Activated CD8-positive, alpha-beta T cell treated with anti-CD3 and anti-CD28 coated beads, Interleukin-2, amount 10 ng/mL, durations not matched to agents 7 days and 5 days (primary cell): ENCODE measurements around the gene MKNK1. TPM values are rescaled to one million over a fixed set of nuclear protein-coding genes. Genes with fewer than 3 reads are reported as not detected.
"Not testable (repeated sequence)": the region's sequence is repeated elsewhere in the genome, so short reads cannot be mapped to it uniquely, and the experiment has no call there.

Experiments used
- ATAC-seq: fragments of 150-1000 bp; cut with Tn5 transposase; one replicate; pipeline ENCODE4 v1.10.0; 2021; ENCODE audit warnings: moderate library complexity
- CTCF ChIA-PET: fragments of 350-600 bp; sonication (Branson Sonifier 250); formaldehyde crosslinking; loops from one replicate; lab custom pipeline; 2021; ENCODE audit warnings: antibody characterized with exemption; lab: Charles Lee
- POLR2A ChIA-PET: fragments of 350-600 bp; sonication (Branson Sonifier 250); formaldehyde crosslinking; loops from one replicate; lab custom pipeline; 2021; ENCODE audit warnings: antibody characterized with exemption; lab: Charles Lee
- DNase-seq: peaks from one replicate; pipeline ENCODE4 v3.0.0-alpha.2; 2020
- H3K27ac Mint-ChIP-seq: one replicate; pipeline ENCODE4 v1.8.0; 2021; ENCODE audit warnings: mild to moderate bottlenecking, mixed read lengths
- H3K27me3 Mint-ChIP-seq: one replicate; pipeline ENCODE4 v1.8.0; 2021; ENCODE audit warnings: low read depth, mixed read lengths
- H3K36me3 Mint-ChIP-seq: one replicate; pipeline ENCODE4 v1.8.0; 2021; ENCODE audit warnings: low read depth, mixed read lengths
- H3K4me1 Mint-ChIP-seq: one replicate; pipeline ENCODE4 v1.8.0; 2021; ENCODE audit warnings: low read depth, mixed read lengths
- H3K4me3 Mint-ChIP-seq: one replicate; pipeline ENCODE4 v1.8.0; 2021; ENCODE audit warnings: mild to moderate bottlenecking, mixed read lengths
- H3K9me3 Mint-ChIP-seq: one replicate; pipeline ENCODE4 v1.8.0; 2022; ENCODE audit warnings: mixed read lengths; ENCODE audit not compliant: insufficient read depth
- total RNA-seq, 2 experiments: library from RNA; stranded (reverse); gene quantifications; one replicate each; pipeline ENCODE4 v1.2.3, GENCODE V29; 2021

The MKNK1 gene
- 10 to 100 TPM; 68.9 to 72.3 TPM for total RNA-seq

DNA sequence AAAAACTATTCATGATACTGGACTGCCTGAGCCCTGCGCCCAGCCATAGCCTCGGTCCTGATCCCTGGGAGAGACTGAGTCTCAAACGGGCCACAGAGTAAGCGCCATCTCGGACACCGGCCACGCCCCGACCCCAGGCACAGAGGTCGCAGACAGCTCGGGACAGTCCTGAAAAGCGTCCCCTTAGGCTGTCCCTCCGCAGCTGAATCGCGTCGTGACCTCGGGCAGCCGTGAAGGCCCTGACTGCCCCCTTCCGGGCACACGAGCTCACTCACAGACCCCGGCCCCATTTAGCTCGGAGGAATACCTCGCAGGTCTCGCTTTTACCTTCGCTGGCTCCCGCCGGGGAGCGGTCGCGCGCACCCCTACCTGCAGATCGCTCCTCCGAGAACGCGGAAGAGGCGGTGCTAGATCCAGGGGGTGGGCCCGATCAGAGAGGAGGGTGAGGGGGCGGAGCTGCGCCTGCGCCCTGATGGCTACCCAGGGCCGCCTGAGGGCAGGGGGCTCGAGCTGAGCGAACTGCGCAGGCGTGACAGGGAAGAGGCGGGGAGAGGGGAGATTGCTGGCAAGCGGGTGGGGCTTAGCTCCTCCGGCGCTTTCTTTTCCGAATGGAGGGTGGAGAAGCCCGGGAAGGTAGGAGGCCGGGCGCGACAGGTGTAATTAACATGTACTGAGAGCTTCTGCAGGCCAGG, at the start of gene MKNK1:
MKNK1 (minus strand) TSS at position 411 of the 692 bp plus-strand sequence. CDS start 20,941 bp downstream, outside the sequence.
- H3K4me3 Mint-ChIP-seq, result peak within 1 kb of the TSS; percentile 92
- ChIA-PET CTCF (interaction anchor here (0.6 to 5.3 kb wide), 13 partner anchors 10 to 780 kb away, joined by 3 to 40 read pairs (median 9); partner anchors contain the start of gene MOB3C), POLR2A (interaction anchor here (0.5 to 7.1 kb wide), 14 partner anchors 10 to 735 kb away, joined by 3 to 79 read pairs (median 4); partner anchors contain the start of genes EFCAB14 and MOB3C)
- H3K27ac Mint-ChIP-seq, result peak within 1 kb of the TSS; percentile 83
- H3K9me3 Mint-ChIP-seq, result no peaks in the 10 kb centered on the region
- H3K36me3 Mint-ChIP-seq, result peaks cover 45% of the 10 kb centered on the region
- peaks cover 74% of the 10 kb centered on the region for H3K4me1 Mint-ChIP-seq
- DNase-seq, result peak; percentile 98
- no peaks in the 10 kb centered on the region for H3K27me3 Mint-ChIP-seq
- peak; percentile 94 for ATAC-seq

DNA sequence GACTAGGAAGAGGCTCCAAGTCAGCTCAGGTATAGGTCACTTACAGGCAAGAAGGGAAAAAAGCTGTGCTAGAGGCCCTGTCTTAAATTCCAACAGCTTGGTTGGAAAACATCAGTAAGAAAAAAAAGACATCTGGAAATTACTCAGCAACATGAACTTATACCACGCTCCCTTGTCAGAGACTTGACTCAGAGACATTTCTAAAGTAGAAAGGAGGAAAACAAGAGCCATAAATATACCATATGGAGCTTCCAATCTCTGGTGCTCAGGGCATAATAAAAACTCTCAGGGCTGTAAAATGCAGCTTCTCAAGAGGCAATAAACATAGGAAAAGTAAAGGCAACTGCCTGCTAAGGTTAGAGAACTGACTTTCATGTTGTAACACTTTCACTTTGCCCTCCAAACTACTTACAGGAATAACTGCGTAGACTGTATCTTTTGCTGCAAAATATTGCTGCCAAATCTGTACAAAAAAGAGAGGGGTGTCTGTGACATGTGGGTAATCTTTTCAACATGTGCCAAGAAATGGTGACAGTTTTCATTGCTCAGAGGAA, 49.4 kb upstream of the MKNK1 start:
- POLR2A ChIA-PET, result interaction anchor here (1.4 kb wide), 1 partner anchor 30 kb away, joined by 3 read pairs; no protein-coding TSS in a partner anchor
- Mint-ChIP-seq H3K27ac (no peak overlapping the region), H3K36me3 (peaks cover 59% of the 10 kb centered on the region), H3K27me3 (no peaks in the 10 kb centered on the region), H3K9me3 (peaks cover 6% of the 10 kb centered on the region), H3K4me3 (no peak overlapping the region), H3K4me1 (peaks cover 4% of the 10 kb centered on the region)
- CTCF ChIA-PET, result interaction anchor here (1.2 kb wide), 1 partner anchor 17 kb away, joined by 3 read pairs; no protein-coding TSS in a partner anchor
- ATAC-seq, result no peak
- DNase-seq, result no peak

DNA sequence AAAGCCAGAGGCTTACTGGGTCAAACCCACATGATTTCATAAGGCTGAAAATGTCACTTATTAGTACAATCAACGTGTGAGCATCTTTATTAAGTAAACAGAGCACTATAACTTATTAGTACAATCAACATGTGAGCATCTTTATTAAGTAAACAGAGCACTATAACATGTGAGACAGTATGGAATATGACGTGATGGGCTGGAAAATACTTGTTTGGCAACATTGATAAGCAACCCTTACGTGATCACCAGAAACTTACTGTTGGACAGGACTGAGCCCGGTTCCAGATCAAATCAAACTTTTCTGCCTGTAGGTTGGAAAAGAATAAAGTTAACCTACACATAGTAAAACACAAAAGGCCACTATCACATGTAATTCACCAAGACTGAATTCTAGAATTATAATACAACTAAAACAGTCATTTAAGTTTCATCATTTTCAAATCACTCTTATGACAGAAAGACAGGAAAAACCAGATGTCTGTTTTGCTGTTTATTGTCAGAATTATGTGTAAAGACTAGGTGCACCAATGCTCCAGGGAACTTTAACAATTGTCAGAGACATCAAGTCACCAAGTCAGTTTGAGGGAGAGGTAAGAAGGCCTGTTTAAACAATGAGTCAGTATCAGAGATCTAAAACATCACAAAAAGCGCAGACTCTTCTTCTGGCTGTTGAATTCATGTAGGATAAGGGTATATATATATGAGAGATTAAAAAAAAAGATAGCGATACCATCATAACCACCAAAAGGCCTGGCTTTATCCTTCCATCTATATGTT, 48.4 kb upstream of the MKNK1 start:
- ChIA-PET CTCF (no interaction called here), POLR2A (interaction anchor here (1.4 kb wide), 1 partner anchor 29 kb away, joined by 3 read pairs; no protein-coding TSS in a partner anchor)
- ATAC-seq, result no peak

DNA sequence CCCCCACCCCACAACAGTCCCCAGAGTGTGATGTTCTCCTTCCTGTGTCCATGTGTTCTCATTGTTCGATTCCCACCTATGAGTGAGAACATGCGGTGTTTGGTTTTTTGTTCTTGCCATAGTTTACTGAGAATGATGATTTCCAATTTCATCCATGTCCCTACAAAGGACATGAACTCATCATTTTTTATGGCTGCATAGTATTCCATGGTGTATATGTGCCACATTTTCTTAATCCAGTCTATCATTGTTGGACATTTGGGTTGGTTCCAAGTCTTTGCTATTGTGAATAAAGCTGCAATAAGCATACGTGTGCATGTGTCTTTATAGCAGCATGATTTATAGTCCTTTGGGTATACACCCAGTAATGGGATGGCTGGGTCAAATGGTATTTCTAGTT, 47.1 kb upstream of the MKNK1 start:
- H3K27me3 Mint-ChIP-seq, ATAC-seq, H3K27ac Mint-ChIP-seq, H3K9me3 Mint-ChIP-seq, H3K4me1 Mint-ChIP-seq, CTCF ChIA-PET, DNase-seq, POLR2A ChIA-PET, H3K4me3 Mint-ChIP-seq: not testable (repeated sequence)
- peaks cover 66% of the 10 kb centered on the region for H3K36me3 Mint-ChIP-seq

More for the DNA sequence above, 48.4 kb upstream of the MKNK1 start:
- no peak for DNase-seq
- H3K36me3 Mint-ChIP-seq, result peaks cover 59% of the 10 kb centered on the region
- H3K4me3 Mint-ChIP-seq, result no peak overlapping the region
- H3K9me3 Mint-ChIP-seq, result peaks cover 6% of the 10 kb centered on the region
- no peaks in the 10 kb centered on the region for H3K27me3 Mint-ChIP-seq
- H3K27ac Mint-ChIP-seq, result no peak overlapping the region
- H3K4me1 Mint-ChIP-seq, result peaks cover 2% of the 10 kb centered on the region

DNA sequence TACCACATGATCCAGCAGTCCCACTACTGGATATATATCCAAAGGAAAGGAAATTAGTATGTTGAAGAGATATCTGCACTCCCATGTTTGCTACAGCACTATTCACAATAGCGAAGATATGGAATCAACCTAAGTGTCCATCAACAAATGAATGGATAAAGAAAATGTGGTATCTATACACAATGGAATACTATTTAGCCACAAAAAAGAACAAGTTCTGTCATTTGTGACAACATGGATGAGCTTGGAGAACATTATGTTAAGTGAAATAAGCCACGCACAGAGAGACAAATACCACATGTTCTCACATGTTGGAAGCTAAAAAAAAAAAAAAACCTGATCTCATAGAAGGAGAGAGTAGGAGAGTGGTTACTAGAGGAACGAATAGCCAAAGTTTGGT, 46.4 kb upstream of the MKNK1 start:
- Mint-ChIP-seq H3K4me1 (peaks cover 2% of the 10 kb centered on the region), H3K36me3 (peaks cover 59% of the 10 kb centered on the region), H3K27ac (no peak overlapping the region), H3K9me3 (peaks cover 6% of the 10 kb centered on the region), H3K27me3 (no peaks in the 10 kb centered on the region), H3K4me3 (no peak overlapping the region)
- ChIA-PET POLR2A (no interaction called here), CTCF (no interaction called here)
- DNase-seq (no peak), ATAC-seq (no peak)

DNA sequence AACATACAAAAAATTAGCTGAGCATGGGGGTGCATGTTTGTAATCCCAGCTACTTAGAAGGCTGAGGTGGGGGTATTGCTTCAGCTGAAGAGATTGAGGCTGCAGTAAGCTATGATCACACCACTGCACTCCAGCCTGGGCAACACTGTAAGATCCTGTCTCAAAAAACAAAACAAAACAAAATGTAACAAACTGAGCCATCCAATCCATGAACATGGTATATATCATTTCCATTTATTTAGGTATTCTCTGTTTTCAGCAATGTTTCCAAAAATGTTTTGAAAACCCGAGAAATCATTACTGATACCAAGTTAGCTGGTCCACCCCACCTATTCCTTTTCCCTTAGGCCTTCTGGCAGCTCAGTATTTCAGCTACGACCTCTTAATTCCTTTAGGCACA, 45.7 kb upstream of the MKNK1 start:
- ATAC-seq (no peak), DNase-seq (no peak)
- Mint-ChIP-seq H3K4me3 (no peak overlapping the region), H3K36me3 (peaks cover 55% of the 10 kb centered on the region), H3K27ac (no peak overlapping the region), H3K27me3 (no peaks in the 10 kb centered on the region), H3K4me1 (peaks cover 2% of the 10 kb centered on the region), H3K9me3 (peaks cover 2% of the 10 kb centered on the region)
- ChIA-PET POLR2A (interaction anchor here (0.6 kb wide), 1 partner anchor 347 kb away, joined by 3 read pairs; no protein-coding TSS in a partner anchor), CTCF (no interaction called here)

DNA sequence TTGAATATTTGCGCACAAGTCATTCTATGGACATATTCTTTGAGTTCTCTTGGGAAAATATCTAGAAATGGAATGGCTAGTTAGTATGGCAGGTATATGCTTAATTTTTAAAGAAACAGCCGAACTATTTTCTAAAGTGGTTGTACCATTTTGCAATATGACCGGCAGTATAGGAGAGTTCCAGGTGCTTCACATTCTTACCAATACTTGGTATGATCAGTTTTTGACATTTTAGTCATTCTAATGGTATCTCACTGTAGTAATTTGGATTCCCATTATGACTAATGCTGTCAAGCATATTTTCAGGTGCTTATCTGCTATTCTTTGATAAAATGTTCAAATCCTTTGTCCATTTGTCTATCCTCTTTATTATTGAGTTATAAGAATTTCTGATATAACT, 43.5 kb upstream of the MKNK1 start:
- H3K9me3 Mint-ChIP-seq, result no peaks in the 10 kb centered on the region
- peaks cover 51% of the 10 kb centered on the region for H3K36me3 Mint-ChIP-seq
- ATAC-seq, result no peak
- no peaks in the 10 kb centered on the region for H3K27me3 Mint-ChIP-seq
- H3K27ac Mint-ChIP-seq, result no peak overlapping the region
- no peaks in the 10 kb centered on the region for H3K4me1 Mint-ChIP-seq
- no peak overlapping the region for H3K4me3 Mint-ChIP-seq
- no peak for DNase-seq
- ChIA-PET POLR2A (no interaction called here), CTCF (no interaction called here)

DNA sequence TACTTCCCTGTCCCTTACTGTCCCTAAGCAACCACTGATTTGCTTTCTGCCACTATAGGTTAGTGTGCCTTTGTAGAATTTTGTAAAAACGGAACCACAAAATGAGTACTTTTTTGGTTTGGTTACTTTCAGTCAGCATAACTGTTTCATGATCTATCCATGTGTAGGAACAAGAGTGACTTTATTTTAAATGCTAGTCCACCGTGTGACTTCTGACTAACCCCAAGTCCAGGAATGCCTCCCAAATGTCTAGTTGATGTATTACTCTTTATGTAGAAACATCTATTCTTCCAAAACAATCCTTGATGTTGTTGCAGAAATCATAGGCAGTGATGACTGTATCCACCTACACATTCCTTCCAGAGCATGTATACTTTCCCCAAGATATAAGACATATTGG, 42.8 kb upstream of the MKNK1 start:
- Mint-ChIP-seq H3K36me3 (peaks cover 52% of the 10 kb centered on the region), H3K4me3 (no peak overlapping the region), H3K4me1 (no peaks in the 10 kb centered on the region), H3K9me3 (no peaks in the 10 kb centered on the region), H3K27me3 (no peaks in the 10 kb centered on the region), H3K27ac (no peak overlapping the region)
- ChIA-PET POLR2A (no interaction called here), CTCF (no interaction called here)
- DNase-seq (no peak), ATAC-seq (no peak)

DNA sequence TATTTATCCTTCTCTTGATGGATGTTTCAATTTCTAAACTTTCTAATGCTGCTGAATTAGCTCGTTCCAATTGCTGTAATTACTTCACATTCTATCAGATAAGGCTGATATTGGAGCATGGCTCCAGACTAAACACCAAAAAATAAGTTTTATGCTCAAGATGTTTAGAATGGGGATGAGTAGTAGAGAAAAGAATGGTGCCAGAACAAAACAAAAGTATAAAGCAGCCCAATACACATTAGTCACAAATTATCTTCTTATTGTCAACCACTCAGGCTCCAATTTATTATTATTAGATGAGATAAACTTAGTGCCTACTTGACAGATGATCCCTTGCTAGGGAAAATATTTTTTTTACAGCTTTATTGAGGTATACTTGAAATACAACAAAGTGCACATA, 42.3 kb upstream of the MKNK1 start:
- no peak for ATAC-seq
- Mint-ChIP-seq H3K4me3 (no peak overlapping the region), H3K4me1 (no peaks in the 10 kb centered on the region), H3K9me3 (no peaks in the 10 kb centered on the region), H3K27ac (no peak overlapping the region), H3K27me3 (no peaks in the 10 kb centered on the region), H3K36me3 (peaks cover 50% of the 10 kb centered on the region)
- ChIA-PET CTCF (no interaction called here), POLR2A (no interaction called here)
- DNase-seq, result no peak

DNA sequence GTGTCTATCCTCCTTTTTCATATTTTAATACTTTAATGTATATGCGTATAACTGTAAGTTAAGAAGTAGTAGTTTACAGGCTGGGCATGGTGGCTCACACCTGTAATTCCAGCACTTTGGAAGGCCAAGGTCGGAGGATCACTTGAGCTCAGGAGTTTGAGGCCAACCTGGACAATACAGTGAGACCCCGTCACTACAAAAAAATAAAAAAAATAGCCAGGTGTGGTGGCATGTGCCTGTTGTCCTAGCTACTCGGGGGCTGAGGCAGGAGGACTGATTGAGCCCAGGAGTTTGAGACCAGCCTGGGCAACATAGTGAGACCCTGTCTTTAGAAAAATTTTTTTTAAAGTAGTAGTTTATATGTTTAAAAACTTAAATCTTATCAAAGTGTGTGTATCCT, 41.7 kb upstream of the MKNK1 start:
- CTCF ChIA-PET, result no interaction called here

DNA sequence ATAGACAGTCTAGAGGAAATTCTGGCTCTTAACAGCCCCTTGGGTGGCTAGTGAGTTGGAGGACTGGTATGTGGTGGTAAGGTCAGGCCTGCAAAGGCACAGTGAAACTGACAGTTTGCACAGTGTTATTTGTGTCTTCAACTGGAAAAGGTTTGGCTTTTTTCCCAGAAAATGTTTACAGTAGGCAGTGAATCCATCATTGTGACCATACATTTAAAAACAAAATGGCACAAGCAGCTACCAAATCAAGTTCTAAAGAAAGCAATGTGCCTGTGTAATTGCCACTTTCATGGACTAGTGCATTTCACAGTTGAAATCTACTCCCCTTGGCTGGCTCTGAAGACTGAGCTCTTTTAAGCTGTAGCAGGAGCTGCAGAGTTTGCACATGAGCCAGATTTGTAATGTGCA, 39.3 kb upstream of the MKNK1 start:
- H3K4me1 Mint-ChIP-seq, result no peaks in the 10 kb centered on the region
- DNase-seq (no peak), ATAC-seq (no peak)
- no peaks in the 10 kb centered on the region for H3K9me3 Mint-ChIP-seq
- H3K27me3 Mint-ChIP-seq, result no peaks in the 10 kb centered on the region
- POLR2A ChIA-PET, result no interaction called here
- no peak overlapping the region for H3K27ac Mint-ChIP-seq
- CTCF ChIA-PET, result no interaction called here
- H3K36me3 Mint-ChIP-seq, result peaks cover 30% of the 10 kb centered on the region
- H3K4me3 Mint-ChIP-seq, result no peak overlapping the region

More for the DNA sequence above, 41.7 kb upstream of the MKNK1 start:
- H3K4me1 Mint-ChIP-seq, result no peaks in the 10 kb centered on the region
- H3K36me3 Mint-ChIP-seq, result peaks cover 47% of the 10 kb centered on the region
- no peak overlapping the region for H3K27ac Mint-ChIP-seq
- DNase-seq (no peak), ATAC-seq (no peak)
- no peaks in the 10 kb centered on the region for H3K9me3 Mint-ChIP-seq
- H3K4me3 Mint-ChIP-seq, result no peak overlapping the region
- POLR2A ChIA-PET, result interaction anchor here (0.7 kb wide), 1 partner anchor 231 kb away, joined by 4 read pairs; no protein-coding TSS in a partner anchor
- no peaks in the 10 kb centered on the region for H3K27me3 Mint-ChIP-seq
